Tibial nerve (tissue), 4 donors: ENCODE data around the gene IST1.

Experiments used
- CTCF ChIP-seq, 5 experiments: fragments of 200-600 bp in 3 of 5; fragments of 450-650 bp in 2 of 5; sonication (generic) in 3 of 5; IDR thresholded peaks; one replicate each; pipeline ENCODE4 v1.5.1; 2016 to 2019; ENCODE audit warnings: antibody characterized with exemption in 5 of 5, mild to moderate bottlenecking in 3 of 5, moderate library complexity in 2 of 5
- EP300 ChIP-seq, 2 donors: sonication (generic); formaldehyde crosslinking; IDR thresholded peaks; one replicate each; pipeline ENCODE4 v1.6.1; 2017; ENCODE audit warnings: antibody characterized with exemption in 2 of 2, mild to moderate bottlenecking in 1 of 2
- POLR2A ChIP-seq, 2 donors: fragments of 450-650 bp; IDR thresholded peaks; one replicate each; pipeline ENCODE4 v1.6.1; 2017; ENCODE audit warnings: antibody characterized with exemption in 2 of 2, mild to moderate bottlenecking in 2 of 2, moderate library complexity in 2 of 2

GRCh38 chr16:71937868-71938510 lies 42.7 kb downstream of the IST1 start:
- TF ChIP-seq CTCF (IDR thresholded peaks at IDR 0.05) (no peak), EP300 (IDR thresholded peaks at IDR 0.05) (no peak), POLR2A (IDR thresholded peaks at IDR 0.05) (no peak)
